GM12875 (cell line): Measurements from ENCODE around the gene WDR88.

ENCODE experiments used
- H3K4me3 ChIP-seq: one replicate; pipeline ENCODE4 v1.5.1; 2011; ENCODE audit warnings: low read depth, low read length, control low read depth
- TF ChIP-seq, protein P1 (sequence below): IDR thresholded peaks from 2 replicates; pipeline ENCODE4 v1.5.1; 2011; ENCODE audit warnings: low read depth, mild to moderate bottlenecking, control low read depth, inconsistent platforms, low read length, moderate library complexity, borderline replicate concordance; ENCODE audit not compliant: insufficient read depth

The WDR88 gene

DNA sequence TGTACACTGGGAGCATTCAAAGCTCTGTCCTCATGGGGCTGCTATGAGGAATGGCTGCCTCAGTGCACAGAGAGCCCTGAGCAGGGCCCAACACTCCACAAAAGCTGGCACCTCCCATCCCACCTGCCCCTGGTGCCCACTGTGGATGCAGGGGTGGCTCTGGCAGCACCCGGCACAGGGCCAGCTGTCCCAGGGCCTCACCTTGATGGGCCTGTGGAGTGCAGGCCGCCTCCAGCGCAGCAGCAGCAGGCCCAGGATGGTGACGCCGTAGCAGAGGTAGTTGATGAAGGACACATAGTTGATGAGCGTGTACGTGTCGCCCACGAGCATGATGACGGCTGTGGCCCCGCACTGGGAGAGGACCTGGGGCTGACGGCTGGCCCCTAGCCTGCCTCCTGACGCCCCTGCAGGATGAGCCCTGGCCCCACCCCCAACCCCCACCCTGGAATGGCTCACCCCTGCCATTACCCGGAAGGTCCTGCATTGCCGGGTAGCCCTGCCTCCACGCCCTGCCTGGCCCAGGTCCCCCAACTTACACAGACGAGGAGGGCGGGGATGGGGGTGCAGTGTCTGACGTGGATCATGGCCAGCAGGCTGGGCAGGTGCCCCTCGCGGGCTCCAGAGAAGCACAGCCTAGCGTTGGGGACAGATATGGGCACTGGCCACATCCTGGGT is 78.5 kb downstream of the WDR88 start:
- TF ChIP-seq, protein P1, sequence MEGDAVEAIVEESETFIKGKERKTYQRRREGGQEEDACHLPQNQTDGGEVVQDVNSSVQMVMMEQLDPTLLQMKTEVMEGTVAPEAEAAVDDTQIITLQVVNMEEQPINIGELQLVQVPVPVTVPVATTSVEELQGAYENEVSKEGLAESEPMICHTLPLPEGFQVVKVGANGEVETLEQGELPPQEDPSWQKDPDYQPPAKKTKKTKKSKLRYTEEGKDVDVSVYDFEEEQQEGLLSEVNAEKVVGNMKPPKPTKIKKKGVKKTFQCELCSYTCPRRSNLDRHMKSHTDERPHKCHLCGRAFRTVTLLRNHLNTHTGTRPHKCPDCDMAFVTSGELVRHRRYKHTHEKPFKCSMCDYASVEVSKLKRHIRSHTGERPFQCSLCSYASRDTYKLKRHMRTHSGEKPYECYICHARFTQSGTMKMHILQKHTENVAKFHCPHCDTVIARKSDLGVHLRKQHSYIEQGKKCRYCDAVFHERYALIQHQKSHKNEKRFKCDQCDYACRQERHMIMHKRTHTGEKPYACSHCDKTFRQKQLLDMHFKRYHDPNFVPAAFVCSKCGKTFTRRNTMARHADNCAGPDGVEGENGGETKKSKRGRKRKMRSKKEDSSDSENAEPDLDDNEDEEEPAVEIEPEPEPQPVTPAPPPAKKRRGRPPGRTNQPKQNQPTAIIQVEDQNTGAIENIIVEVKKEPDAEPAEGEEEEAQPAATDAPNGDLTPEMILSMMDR = no peak

DNA sequence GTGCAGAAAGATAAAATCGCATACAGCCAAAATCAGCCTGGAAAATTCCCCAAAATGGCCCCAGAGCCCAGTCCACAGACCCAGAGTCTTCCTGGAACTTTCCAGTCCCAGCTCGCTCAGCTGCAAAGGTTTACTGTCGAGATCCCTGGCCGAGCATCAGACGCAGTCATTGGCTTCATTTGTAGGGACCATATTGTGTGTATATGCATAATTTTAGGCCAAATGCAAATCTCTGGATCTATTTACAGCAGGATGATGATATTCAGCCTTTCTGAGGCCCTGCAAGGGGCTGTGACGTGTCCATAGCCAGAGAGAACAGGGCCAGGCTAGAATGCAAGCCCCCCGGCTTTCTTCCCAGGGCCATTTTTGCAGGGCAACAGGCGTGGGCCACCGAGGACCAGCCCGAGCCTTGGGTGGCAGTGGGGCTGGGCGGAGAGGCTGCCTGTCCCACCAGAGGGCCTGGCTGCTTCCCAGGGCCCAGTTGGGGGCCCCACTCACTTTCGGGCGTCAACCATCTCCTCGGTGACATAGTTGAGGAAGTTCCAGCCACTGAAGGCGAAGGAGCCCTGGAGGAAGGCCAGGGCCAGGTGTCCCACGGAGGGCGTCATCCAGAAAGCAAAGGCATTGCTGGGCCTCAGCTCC is 80.0 kb downstream of the WDR88 start:
- TF ChIP-seq, protein P1 = no peak
- no peak overlapping the region for H3K4me3 ChIP-seq

More for the DNA sequence above, 78.5 kb downstream of the WDR88 start:
- no peak overlapping the region for H3K4me3 ChIP-seq

DNA sequence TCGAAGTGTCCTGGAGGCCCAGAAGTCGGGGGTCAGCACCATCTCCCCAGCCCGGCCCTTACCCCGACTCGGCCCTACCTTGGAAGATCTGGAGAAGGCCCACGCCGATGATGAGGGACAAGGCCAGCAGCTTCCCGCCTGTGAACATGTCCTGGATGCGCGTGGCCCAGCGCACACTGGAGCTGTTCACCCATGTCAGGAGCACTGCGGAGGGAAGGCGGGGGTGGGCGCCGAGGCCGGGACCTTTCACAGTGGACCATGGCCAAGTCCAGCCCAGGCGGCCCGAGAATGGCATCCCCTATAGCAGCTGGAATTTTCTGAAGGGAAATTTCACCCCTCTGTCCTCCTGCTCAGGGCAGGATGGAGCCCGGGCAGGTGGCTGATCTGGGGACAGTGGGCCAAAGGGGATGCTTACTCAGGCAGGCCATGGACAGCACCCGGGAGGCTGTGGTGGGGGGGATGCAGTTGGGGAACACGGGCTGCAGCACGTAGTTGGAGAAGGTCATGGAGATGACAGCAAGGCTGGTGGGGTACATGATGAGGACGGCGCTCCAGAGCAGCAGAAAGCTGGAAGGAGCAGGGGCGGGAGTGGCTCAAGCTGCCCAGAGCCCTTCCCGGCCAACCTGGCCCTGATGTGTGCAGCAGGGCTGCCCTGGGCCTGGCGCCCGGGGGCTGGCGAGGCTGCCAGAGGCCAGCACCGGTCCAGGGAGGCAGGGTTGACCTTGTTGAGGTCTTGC is 80.7 kb downstream of the WDR88 start:
- H3K4me3 ChIP-seq = no peak overlapping the region
- TF ChIP-seq, protein P1 = no peak

GRCh38 chr19:33214596-33214995 is 82.7 kb downstream of the WDR88 start:
- TF ChIP-seq, protein P1 = no peak

GRCh38 chr19:33215438-33216197 is 83.7 kb downstream of the WDR88 start:
- H3K4me3 ChIP-seq = no peak overlapping the region
- TF ChIP-seq, protein P1 = no peak

More at GRCh38 chr19:33214596-33214995, 82.7 kb downstream of the WDR88 start:
- no peak overlapping the region for H3K4me3 ChIP-seq

GRCh38 chr19:33216198-33216830 is 84.4 kb downstream of the WDR88 start:
- TF ChIP-seq, protein P1 = no peak
- no peak overlapping the region for H3K4me3 ChIP-seq
